Esophagus squamous epithelium (tissue), 5 donors: Measurements from ENCODE around the gene MYORG. TPM values are rescaled to one million over a fixed set of nuclear protein-coding genes. Genes with fewer than 3 reads are reported as not detected.

ENCODE experiments used
- DNase-seq: peaks from one replicate; lab custom pipeline; 2025; lab: John Stamatoyannopoulos, UW
- H3K27ac ChIP-seq, 4 donors: fragments of 200-600 bp; sonication (generic); one replicate each; pipeline ENCODE4 v1.5.1; 2016 to 2019; ENCODE audit warnings: mild to moderate bottlenecking in 1 of 4
- H3K27me3 ChIP-seq, 4 donors: fragments of 200-600 bp; sonication (generic); 1 replicate in 3 of 4; 2 replicates in 1 of 4; pipeline versions ENCODE4 v1.5.1 to v1.6.0; 2017 to 2021; ENCODE audit warnings: antibody characterized with exemption in 1 of 4
- H3K36me3 ChIP-seq, 3 donors: fragments of 200-600 bp; sonication (generic); one replicate each; pipeline ENCODE4 v1.5.1; 2016 to 2019
- H3K4me1 ChIP-seq, 3 donors: fragments of 200-600 bp; sonication (generic); one replicate each; pipeline ENCODE4 v1.5.1; 2017 to 2019
- H3K4me3 ChIP-seq, 4 donors: fragments of 200-600 bp; sonication (generic); 1 replicate in 3 of 4; 2 replicates in 1 of 4; pipeline ENCODE4 v1.5.1; 2016 to 2019; ENCODE audit warnings: mild to moderate bottlenecking in 2 of 4, moderate library complexity in 1 of 4
- H3K9me3 ChIP-seq, 3 donors: fragments of 200-600 bp; sonication (generic); one replicate each; pipeline ENCODE4 v1.5.1; 2016 to 2019
- POLR2A ChIP-seq, 4 donors: fragments of 450-650 bp; IDR thresholded peaks; one replicate each; pipeline ENCODE4 v1.6.1; 2017; ENCODE audit warnings: antibody characterized with exemption in 4 of 4, mild to moderate bottlenecking in 4 of 4, moderate library complexity in 3 of 4
- WGBS, 2 donors: methylation state at CpG; one replicate each; pipeline ENCODE4 v1.1.5; 2018; 5-methylcytosine and 5-hydroxymethylcytosine counted together
- intact Hi-C: fragments of 100-400 bp; cut with DNase I; formaldehyde crosslinking; loops from one replicate; pipeline ENCODE4 v1.15.0; 2022
- total RNA-seq, 4 donors: library from RNA; depleted of rRNA; stranded (reverse); fragments of >200 nt; gene quantifications; one replicate each; pipeline ENCODE4 v1.1.0, GENCODE V29; 2016
- TF ChIP-seq, protein P1 (sequence below), 6 experiments: fragments of 450-650 bp in 4 of 6; fragments of 200-600 bp in 2 of 6; sonication (generic) in 2 of 6; IDR thresholded peaks; one replicate each; pipeline ENCODE4 v1.5.1; 2016 to 2019; ENCODE audit warnings: antibody characterized with exemption in 6 of 6, mild to moderate bottlenecking in 4 of 6, moderate library complexity in 4 of 6
- donor health status: DM: yes; HTN: yes; CAD: no.

The MYORG gene
- total RNA-seq, 4 donors from 2014 or later = 5.3 to 8.8 (median 5.4) TPM

DNA sequence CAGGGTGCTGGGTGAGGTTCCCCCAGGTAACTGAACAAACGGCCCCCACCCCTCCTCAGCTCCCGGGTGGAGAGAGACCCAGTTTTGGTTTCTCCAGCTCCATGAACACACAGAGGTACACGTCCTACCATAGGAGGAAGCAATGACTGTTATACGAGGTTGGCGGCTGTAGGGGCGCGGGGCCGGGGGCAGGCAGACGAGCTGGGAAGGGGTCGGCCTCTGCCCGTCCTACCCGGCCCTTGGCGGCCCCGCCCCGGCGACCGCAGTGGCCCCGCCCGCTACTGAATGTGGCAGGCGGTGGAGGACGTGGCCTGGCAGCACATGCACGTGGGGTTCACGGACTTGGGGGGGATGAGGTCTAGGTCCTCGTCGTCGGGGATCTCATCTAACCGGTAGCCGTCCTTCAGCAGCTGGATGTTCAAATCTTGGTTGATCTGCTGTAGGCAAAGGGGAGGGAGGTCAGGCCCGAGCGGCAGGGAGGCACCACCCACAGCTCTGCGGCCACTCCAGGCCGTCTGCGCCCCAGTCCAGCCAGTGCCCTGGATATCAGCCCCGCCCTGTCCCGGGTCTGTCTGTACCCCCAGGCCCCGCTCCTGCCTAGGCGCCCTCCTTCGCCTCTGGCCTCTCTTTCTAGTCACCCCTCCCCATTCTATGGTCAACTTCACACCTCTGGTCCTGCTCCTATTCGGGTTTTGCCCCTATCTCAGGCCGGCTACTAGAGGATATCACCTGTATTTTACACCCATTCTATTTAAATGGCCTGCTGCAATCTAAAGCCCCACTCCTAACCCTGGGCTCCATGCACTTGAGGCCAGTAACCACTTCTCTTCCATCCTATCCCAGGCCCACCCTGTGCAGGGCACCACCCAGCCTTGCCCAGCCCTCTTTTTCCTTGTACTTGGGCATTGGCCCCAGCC lies 24.2 kb upstream of the MYORG start:
- no peak for DNase-seq
- intact Hi-C loops = loop anchor here (5.0 to 10.0 kb wide), 2 partner anchors 101 to 184 kb away; partner anchors contain the start of gene CNTFR
- no peaks in the 10 kb centered on the region for H3K9me3 ChIP-seq

DNA sequence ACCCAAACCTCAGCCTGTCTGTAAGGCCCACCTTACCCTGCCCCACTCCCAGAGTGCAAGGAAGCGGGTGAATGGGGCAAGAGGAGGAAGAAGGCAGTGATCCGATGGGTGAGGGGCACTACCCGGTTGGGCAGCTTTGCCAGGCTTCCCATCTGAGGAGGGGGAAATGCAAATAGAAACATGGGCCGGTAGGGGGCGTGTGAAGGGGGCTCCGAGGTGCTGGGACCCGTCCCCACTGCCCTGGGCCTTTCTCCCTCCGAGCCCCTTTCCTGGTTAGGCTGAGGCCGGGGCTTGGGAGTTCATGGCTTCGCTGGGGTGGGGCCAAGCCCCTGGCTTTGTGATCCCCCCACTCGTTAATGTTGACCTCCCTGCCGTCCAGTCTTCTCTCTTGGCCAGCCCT lies 23.6 kb upstream of the MYORG start:
- TF ChIP-seq, protein P1, sequence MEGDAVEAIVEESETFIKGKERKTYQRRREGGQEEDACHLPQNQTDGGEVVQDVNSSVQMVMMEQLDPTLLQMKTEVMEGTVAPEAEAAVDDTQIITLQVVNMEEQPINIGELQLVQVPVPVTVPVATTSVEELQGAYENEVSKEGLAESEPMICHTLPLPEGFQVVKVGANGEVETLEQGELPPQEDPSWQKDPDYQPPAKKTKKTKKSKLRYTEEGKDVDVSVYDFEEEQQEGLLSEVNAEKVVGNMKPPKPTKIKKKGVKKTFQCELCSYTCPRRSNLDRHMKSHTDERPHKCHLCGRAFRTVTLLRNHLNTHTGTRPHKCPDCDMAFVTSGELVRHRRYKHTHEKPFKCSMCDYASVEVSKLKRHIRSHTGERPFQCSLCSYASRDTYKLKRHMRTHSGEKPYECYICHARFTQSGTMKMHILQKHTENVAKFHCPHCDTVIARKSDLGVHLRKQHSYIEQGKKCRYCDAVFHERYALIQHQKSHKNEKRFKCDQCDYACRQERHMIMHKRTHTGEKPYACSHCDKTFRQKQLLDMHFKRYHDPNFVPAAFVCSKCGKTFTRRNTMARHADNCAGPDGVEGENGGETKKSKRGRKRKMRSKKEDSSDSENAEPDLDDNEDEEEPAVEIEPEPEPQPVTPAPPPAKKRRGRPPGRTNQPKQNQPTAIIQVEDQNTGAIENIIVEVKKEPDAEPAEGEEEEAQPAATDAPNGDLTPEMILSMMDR (IDR thresholded peaks at IDR 0.05) = no peak
- no peak for TF ChIP-seq POLR2A (IDR thresholded peaks at IDR 0.05)
- WGBS, 2 donors = 78 to 88% methylated on average over 3 to 8 of the region's 12 CpGs
- no peak overlapping the region for H3K27ac ChIP-seq
- intact Hi-C loops = loop anchor here (5.0 to 10.0 kb wide), 2 partner anchors 102 to 185 kb away; partner anchors contain the start of gene CNTFR
- no peak for DNase-seq
- H3K36me3 ChIP-seq = peaks cover 10 to 72% (median 13%) of the 10 kb centered on the region in 3 donors
- H3K4me3 ChIP-seq = no peak overlapping the region
- no peaks in the 10 kb centered on the region for H3K27me3 ChIP-seq
- no peaks in the 10 kb centered on the region for H3K4me1 ChIP-seq
- H3K9me3 ChIP-seq = no peaks in the 10 kb centered on the region

More for the DNA sequence above, 24.2 kb upstream of the MYORG start:
- Histone ChIP-seq H3K27me3 (no peaks in the 10 kb centered on the region), H3K36me3 (peaks cover 10 to 79% (median 13%) of the 10 kb centered on the region in 3 donors), H3K27ac (no peak overlapping the region), H3K4me3 (no peak overlapping the region), H3K4me1 (no peaks in the 10 kb centered on the region)
- WGBS, 2 donors = 80 to 91% methylated on average over 19 to 27 of the region's 40 CpGs
- no peak for TF ChIP-seq POLR2A (IDR thresholded peaks at IDR 0.05)
- TF ChIP-seq, protein P1 (IDR thresholded peaks at IDR 0.05) = no peak

DNA sequence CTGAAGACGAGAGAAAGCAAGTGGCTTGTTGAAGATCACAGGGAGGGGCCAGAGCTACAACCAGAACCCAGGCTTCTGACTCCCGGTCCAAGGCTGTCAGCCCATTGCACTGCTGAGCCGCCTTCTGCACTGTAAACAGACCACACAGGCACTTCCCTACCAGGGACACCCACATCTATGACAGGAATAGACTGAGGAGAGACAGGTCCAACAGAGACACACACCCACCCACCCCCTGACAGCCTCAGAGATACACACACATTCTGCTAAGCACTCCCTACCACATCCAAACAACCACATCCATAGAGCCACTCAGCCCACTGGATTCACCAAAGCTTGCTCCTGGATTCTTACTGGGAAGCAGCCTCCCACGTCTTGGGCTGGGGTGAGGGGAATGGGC lies 23.0 kb upstream of the MYORG start:
- Histone ChIP-seq H3K36me3 (peaks cover 10 to 67% (median 13%) of the 10 kb centered on the region in 3 donors), H3K27me3 (no peaks in the 10 kb centered on the region), H3K4me1 (no peaks in the 10 kb centered on the region), H3K4me3 (no peak overlapping the region), H3K27ac (no peak overlapping the region), H3K9me3 (no peaks in the 10 kb centered on the region)
- TF ChIP-seq, protein P1 (IDR thresholded peaks at IDR 0.05) = no peak
- no peak for TF ChIP-seq POLR2A (IDR thresholded peaks at IDR 0.05)
- intact Hi-C loops = loop anchor here (5.0 to 10.0 kb wide), 2 partner anchors 103 to 185 kb away; partner anchors contain the start of gene CNTFR
- WGBS, 2 donors = 100% methylated on average over 4 of the region's 4 CpGs; no CpG with 5 or more reads in 1 of the 2 donors
- no peak for DNase-seq

DNA sequence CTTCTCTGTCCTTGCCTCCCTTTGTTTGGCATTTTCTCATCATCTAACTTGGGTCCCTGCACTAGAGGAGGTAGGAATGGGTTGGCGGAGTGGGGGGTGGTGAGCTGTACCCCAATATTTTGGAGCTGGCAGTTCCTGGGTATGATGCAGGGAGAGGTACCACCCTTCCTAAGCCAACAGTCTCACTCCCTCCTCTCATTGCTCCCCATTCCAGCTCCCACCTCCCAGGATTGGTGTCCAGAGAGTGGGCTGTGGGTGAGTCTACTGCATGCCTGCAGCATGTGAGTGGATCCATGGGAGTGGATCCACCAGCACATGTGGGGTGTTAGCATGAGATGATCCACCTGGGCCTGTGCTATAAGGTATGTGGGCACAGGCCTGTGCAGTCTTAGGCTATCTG lies 22.2 kb upstream of the MYORG start:
- intact Hi-C loops = no loop called here
- 75% methylated on average over 1 of the region's 1 CpG; no CpG with 5 or more reads in 1 of the 2 donors for WGBS, 2 donors

More for the DNA sequence above, 22.2 kb upstream of the MYORG start:
- Histone ChIP-seq H3K4me3 (no peak overlapping the region), H3K27ac (no peak overlapping the region), H3K9me3 (no peaks in the 10 kb centered on the region), H3K27me3 (no peaks in the 10 kb centered on the region), H3K4me1 (no peaks in the 10 kb centered on the region), H3K36me3 (peaks cover 10 to 61% (median 13%) of the 10 kb centered on the region in 3 donors)
- DNase-seq = no peak
- no peak for TF ChIP-seq POLR2A (IDR thresholded peaks at IDR 0.05)
- TF ChIP-seq, protein P1 (IDR thresholded peaks at IDR 0.05) = no peak
